Choroid plexus epithelial cell (primary cell): Measurements from ENCODE around the gene SURF2.

Source experiments
- DNase-seq: peaks from one replicate; pipeline ENCODE4 v3.0.0-alpha.2; 2010; ENCODE audit warnings: low read depth
- H3K4me3 ChIP-seq: 2 replicates; pipeline ENCODE4 v1.5.1; 2011; ENCODE audit warnings: low read depth, mild to moderate bottlenecking, control low read depth, low read length, moderate library complexity
- CTCF ChIP-seq: conservative IDR thresholded peaks from 2 replicates; pipeline ENCODE4 v1.5.1; 2011; ENCODE audit warnings: low read depth, mild to moderate bottlenecking, control low read depth, inconsistent platforms, low read length, moderate library complexity

SURF2 gene

GRCh38 chr9:133355881-133356357 is 431 bp upstream of the SURF2 start:
- peak; percentile 28 for DNase-seq
- H3K4me3 ChIP-seq = peak overlapping the region; percentile 86
- no peak for TF ChIP-seq CTCF

GRCh38 chr9:133357656-133358055 is 1.3 kb downstream of the SURF2 start:
- DNase-seq = no peak
- no peak overlapping the region for H3K4me3 ChIP-seq
- TF ChIP-seq CTCF = no peak

- no peak for DNase-seq
- peak; percentile 48 for TF ChIP-seq CTCF
- H3K4me3 ChIP-seq = no peak overlapping the region
Measured at GRCh38 chr9:133359399-133360175, 3.2 kb downstream of the SURF2 start.

GRCh38 chr9:133360400-133361393 is 4.3 kb downstream of the SURF2 start:
- DNase-seq = peak; percentile 18
- H3K4me3 ChIP-seq = no peak overlapping the region
- no peak for TF ChIP-seq CTCF

GRCh38 chr9:133361507-133362092 is 5.2 kb downstream of the SURF2 start:
- no peak overlapping the region for H3K4me3 ChIP-seq
- no peak for TF ChIP-seq CTCF
- DNase-seq = no peak

- no peak for TF ChIP-seq CTCF
- DNase-seq = peak; percentile 50
- H3K4me3 ChIP-seq = no peak overlapping the region
Measured at GRCh38 chr9:133362359-133363044, 6.2 kb downstream of the SURF2 start.
